ENCODE data around the gene TEX52.
A peak's percentile ranks its signal among the peaks of the same experiment; 100 is the strongest.
"Not testable (repeated sequence)": the region's sequence is repeated elsewhere in the genome, so short reads cannot be mapped to it uniquely, and the experiment has no call there.

Gene TEX52

GRCh38 chr12:2863402-2863801, 6.6 kb upstream of the TEX52 start:
- not testable (repeated sequence) for DNase-seq

GRCh38 chr12:2862876-2863275, 6.0 kb upstream of the TEX52 start:
- no peak for DNase-seq

GRCh38 chr12:2860170-2860569, 3.3 kb upstream of the TEX52 start:
- DNase-seq: no peak

GRCh38 chr12:2858944-2859421, 2.1 kb upstream of the TEX52 start:
- DNase-seq: no peak

- DNase-seq: no peak
Observed at GRCh38 chr12:2858334-2858733, 1.5 kb upstream of the TEX52 start.

GRCh38 chr12:2857576-2857975, 737 bp upstream of the TEX52 start:
- no peak for DNase-seq

- no peak for DNase-seq
Observed at GRCh38 chr12:2856051-2856450, 788 bp downstream of the TEX52 start.

- no peak for DNase-seq
Observed at GRCh38 chr12:2855546-2855945, 1.3 kb downstream of the TEX52 start.

GRCh38 chr12:2854669-2855453, 2.0 kb downstream of the TEX52 start:
- no peak for DNase-seq

GRCh38 chr12:2853626-2854025, 3.2 kb downstream of the TEX52 start:
- peak; percentile 42 to 77 for DNase-seq

- DNase-seq: no peak
Observed at GRCh38 chr12:2851931-2852330, 4.9 kb downstream of the TEX52 start.

GRCh38 chr12:2845280-2845679, 11.6 kb downstream of the TEX52 start:
- no peak for DNase-seq

- no peak for DNase-seq
Observed at GRCh38 chr12:2844786-2845185, 12.1 kb downstream of the TEX52 start.

GRCh38 chr12:2842948-2843347, 13.9 kb downstream of the TEX52 start:
- DNase-seq: no peak

- DNase-seq: no peak
Observed at GRCh38 chr12:2841056-2841650, 15.7 kb downstream of the TEX52 start.

GRCh38 chr12:2836574-2836973, 20.3 kb downstream of the TEX52 start:
- DNase-seq: no peak

GRCh38 chr12:2835691-2836403, 21.0 kb downstream of the TEX52 start:
- DNase-seq: no peak

GRCh38 chr12:2834581-2835491, 22.0 kb downstream of the TEX52 start, which contains the start of gene NRIP2:
NRIP2 (minus strand) TSS chr12:2835035; CDS start chr12:2834983, 52 bp downstream.
- peak; percentile 64 to 74 for DNase-seq

- no peak for DNase-seq
Observed at GRCh38 chr12:2833810-2834209, 23.0 kb downstream of the TEX52 start.

- no peak for DNase-seq
Observed at GRCh38 chr12:2833327-2833726, 23.5 kb downstream of the TEX52 start.

- DNase-seq: no peak
Observed at GRCh38 chr12:2832550-2833127, 24.2 kb downstream of the TEX52 start.

GRCh38 chr12:2829275-2829674, 27.6 kb downstream of the TEX52 start:
- DNase-seq: no peak

Measured in hippocampal formation (tissue), 2 donors.